Measurements from ENCODE around the gene SBF2. TPM values are rescaled to one million over a fixed set of nuclear protein-coding genes. Genes with fewer than 3 reads are reported as not detected.

Gene SBF2
- 23.2 and 25.7 TPM in 2 replicates for total RNA-seq

DNA sequence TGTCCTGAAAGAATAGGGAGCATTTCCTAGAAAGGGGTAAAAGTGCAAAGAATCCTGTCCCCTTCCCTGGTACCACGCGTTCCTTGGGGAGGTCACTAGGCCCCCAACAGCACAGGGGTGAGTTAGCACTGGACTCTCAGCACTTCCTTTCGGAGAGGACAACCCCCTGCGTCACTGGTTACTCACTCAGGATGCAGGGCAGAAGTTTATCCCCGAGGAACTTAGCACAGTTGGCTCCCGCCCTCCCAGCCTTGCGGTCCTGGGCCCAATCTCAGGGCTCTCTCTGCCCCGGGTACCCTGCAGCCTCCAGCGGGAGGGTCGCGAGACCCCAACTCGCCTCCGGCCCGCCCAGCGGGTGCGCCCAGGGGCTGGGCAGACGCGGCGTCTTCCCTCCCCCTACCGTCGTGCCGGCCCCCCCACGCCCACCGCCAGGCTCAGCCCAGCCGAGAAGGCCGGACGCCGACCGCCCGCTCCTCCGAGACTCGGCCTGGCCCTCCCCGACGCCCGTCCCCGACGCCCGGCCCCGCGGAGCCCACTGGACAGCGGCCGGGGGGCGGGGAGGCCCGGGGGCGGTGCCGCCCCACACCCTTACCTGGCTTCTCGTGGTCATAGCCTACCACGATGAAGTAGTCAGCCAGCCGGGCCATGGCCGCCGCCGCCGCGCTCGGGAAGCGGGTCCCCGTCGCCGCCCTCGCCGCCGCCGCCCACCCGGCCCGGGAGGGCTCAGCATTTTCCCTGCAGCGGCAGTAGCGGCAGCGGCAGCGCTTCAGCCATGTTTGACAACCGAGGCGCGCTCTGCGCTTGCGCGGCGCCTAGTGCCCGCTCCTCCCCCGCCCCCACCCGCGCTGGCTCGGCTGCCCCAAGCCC is at the start of gene SBF2:
Gene SBF2 (minus strand): TSS at position 797 of the 867 bp plus-strand sequence. CDS start 150 bp downstream, at position 647.

DNA sequence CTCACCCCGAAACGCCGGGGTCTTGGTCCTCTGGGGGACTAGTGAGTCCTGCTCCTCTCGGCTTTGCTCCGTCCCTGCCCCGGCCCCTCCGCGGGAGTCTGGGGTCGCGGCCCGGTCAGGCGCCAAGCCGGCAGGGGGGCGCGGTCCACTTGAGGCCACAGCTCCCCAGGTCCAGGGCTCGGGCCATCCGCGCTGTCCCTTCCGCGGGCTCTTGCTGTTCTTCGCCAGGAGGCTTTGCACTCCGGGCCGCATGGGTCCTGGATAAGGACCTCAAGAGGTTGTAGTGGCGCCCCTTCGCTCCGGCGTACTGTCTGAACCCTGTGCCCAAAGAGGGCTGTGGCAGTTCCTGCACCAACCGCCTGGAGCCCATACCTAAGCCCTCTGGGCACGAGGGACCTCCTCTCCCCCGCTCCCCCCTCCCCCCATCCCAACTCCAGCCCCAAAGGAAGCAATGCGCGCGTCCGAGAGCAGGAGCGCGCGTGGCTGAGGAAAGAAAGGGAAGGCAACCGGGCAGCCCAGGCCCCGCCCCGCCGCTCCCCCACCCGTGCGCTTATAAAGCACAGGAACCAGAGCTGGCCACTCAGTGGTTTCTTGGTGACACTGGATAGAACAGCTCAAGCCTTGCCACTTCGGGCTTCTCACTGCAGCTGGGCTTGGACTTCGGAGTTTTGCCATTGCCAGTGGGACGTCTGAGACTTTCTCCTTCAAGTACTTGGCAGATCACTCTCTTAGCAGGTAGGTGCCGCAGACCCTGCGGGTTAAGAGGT is 10.7 kb upstream of the SBF2 start, which contains the start of gene ADM:
Gene ADM (plus strand): TSS at position 579 of the 767 bp plus-strand sequence. CDS start 628 bp downstream, outside the sequence.

Other genes starting within 250 kb of the SBF2 start
- 99.9 and 103 TPM in 2 replicates for gene ADM, start 10.9 kb upstream of the SBF2 start, total RNA-seq
- gene AMPD3, start 161.0 kb upstream of the SBF2 start, total RNA-seq: 4.1 and 4.3 TPM in 2 replicates
- gene RNF141, start 247.0 kb upstream of the SBF2 start, total RNA-seq: 29.5 and 34.8 TPM in 2 replicates

All from mammary microvascular endothelial cell (primary cell).